NCI-H2107 (cell line): ENCODE results near the gene CREBBP.

Experiments
- DNase-seq: peaks from one replicate; lab custom pipeline; 2025; lab: John Stamatoyannopoulos, UW

Gene CREBBP

DNA sequence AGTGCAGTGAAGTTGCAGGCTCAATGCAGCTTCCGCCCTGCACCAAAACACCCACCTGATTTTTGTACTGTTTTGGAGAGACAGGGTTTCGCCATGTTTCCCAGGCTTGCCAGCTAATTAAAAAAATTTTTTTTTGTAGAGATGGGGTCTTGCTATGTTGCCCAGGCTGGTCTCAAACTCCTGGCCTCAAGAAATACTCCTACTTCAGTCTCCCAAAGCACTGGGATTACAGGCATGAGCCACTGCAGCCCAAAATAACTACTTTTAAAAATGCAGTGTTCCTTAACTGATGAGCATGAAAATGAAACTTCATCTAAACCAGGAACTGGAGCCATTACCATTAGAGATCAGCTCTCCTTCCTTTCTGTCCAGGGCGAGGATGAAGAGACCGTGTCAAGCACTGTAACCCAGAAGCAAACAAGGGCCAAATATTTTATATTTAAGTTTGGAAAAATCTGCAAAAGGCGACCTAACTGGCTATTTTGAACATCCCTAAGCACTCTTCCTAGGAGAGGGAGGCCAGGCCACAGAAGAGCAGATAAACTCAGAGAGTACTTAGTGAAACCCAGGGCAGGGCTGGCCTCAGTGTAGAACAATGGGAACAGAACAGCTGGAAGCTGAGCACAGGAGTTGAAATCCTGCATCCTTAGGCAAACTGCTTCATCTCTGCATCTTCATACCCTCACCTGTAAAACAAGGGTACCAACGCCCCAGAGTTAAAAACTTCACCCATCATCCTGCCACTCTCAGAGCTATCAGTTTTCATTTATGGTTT, 24.0 kb downstream of the CREBBP start:
- DNase-seq: no peak

DNA sequence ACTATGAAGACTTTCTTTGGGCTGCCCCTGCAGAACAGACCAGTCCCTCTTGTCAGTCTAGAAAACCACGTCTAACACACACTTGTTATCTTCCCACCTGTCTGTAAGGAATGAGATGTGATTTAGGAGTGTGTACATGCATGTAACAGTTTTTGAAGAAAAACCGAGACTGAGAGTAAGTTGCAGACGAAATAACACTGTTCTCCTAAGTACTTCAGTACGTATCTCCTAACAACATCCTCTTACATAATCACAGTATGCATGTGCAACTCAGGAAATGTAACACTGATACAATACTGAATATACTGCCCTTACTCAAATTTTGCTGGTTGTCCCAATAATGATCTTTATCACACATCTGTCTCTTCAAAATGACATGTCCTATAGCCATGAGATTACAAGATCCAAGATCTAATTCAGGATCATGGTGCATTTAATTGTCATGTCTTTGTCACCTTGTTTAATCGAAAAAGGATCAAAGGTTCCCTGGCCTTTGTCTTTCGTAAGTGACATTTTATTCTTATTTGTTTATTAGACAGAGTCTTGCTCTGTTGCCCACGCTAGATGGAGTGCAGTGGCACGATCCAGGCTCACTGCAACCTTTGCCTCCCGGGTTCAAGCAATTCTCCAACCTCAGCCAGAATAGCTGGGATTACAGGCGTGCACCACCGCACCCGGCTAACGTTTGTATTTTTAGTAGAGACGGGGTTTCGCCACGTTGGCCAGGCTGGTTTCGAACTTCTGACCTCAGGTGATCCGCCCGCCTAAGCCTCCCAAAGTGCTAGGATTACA, 25.6 kb downstream of the CREBBP start:
- DNase-seq: no peak

DNA sequence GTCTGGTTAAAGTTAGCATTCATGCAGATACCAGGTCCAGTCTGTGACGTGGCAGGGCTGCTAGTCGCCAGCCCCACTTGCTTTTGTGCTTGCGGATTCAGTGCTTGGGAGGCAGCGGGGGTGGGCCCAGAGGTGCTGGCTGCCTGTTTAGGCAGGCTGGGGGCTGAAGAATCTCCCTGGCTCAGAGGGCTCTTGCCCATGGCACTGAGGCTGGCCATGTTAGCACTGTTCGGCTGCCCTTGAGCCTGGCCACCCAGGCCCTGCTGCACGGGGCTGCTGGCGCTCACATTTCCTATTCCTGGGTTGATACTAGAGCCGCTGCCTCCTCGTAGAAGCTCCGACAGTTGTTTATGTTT, 30.0 kb downstream of the CREBBP start:
- no peak for DNase-seq

DNA sequence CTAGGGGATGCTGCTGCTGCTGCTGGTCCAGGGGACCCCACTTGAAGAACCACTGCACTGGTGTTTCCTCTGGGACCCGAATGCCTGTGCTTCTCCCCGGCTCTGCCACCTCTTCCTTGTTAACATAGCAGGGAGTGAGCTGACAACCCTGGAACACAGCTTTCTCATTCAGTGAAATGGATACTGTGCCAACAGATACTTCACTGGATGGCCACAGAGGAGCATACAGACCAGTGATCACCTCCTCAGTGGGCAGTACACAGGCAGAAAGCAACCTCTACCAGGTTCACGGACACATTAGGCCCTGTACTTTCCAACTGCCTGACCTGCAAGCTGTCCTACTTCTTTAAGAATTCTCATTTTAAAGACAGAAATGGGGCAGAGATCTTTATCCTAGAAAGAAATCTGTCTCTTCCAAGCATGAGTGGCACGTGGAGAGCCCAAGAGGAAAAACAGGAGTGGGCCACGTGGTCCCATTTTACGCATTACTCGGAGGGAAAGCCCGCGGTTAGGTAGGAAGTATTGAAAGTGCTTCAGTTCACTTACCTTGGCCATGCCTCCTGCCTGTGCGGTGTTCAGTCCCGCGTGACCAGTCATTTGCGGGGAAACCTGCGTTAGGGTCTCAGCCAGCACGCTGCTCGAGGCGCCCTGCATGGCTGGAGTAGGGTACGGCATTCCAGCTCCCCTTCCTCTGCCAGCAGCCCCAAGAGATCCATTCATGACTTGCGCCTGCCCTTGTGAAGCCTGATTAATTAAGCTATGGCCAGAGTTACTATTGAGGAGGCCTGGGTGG, 30.6 kb downstream of the CREBBP start:
- no peak for DNase-seq

DNA sequence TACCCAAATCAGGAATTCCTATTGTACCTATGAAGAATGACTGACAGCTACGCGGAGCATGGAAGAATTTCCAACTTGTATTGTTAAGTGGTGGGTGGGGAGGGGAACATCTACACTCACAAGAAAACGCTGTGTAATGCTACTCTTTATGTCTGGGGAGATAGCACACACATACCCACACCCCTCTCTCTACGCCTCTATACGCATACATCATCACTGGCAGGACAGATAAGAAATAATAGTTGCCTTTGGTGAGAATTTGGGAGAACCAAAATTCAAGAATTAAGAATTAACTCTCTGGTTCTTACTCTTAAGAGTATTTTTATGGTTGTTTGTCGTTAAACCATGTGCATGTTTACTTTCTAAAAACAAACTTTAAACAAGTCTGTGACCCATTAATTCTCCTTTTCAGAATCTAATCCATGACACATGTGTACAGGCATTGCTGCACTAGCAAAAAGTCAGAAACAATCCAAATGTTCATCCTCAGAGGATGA, 33.9 kb downstream of the CREBBP start:
- DNase-seq: no peak

DNA sequence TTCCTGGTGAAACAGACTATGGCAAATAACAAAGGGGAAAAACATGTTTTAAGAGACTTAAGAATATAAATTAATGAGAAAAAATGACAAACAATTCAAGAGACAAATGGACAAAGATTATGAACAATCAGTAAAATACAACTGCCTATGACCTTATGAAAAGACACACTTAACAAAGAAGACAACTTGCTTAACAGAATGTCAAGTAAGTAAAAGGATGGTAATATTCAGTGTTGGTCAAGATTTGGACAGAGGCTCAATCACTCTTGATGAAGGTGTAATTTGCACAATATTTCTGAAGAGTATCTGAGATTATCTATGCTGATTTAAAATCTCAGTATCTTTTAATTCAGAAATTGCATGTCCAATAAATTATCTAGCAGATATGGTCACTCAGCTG, 34.4 kb downstream of the CREBBP start:
- DNase-seq: no peak

DNA sequence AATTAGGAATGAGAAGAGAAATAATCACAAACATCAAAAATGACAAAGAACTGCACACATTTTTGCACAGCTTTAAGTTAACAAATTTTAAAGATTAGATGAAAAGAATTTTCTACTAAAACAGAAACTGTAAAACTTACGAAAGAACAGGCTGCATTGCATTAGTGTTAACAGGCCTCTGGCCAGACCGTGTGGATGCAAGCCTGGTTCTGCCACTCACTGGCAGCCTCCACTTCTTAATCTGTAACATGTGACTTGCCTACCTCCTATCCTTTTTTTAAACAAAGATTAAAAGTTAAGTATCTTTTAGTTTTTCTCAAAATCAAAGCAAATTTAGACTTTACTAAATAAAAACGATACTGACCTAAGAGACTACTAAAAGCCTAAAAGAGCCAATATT, 37.5 kb downstream of the CREBBP start:
- no peak for DNase-seq

DNA sequence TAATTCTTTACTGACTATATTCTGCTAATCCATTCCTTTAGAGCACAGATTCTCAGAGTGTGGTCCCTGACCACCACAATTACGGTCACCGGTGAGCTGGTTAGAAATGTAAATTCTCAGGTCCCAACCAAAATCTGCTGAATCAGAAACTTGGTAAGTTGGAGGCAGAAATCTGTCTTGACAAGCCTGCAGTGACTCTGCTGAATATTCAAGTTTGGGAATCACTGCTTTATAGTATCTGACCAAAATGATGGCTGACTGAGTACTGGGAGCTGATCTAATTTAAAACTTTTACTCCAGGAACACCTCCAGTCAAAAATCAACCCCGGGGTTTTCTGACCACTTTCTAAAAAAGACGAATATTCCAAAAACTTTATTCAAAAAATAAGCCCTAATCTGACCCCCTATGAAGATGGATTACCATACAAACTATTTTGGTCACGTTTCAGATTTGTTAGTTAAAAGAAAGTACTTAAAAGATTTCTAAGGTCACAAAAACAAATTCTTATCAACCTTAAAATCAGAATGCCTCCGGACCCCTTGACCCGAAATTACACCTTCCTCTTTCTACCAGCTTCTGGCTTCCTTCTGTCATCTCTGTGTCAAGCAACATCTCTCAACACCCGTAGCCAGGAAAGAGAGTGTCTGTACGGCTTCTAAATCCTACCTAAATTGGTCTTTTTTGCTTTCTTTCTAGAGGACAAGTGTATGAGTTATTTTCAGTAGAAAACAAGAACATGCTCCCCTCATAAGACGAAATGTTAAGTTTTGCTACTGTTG, 38.6 kb downstream of the CREBBP start:
- no peak for DNase-seq

DNA sequence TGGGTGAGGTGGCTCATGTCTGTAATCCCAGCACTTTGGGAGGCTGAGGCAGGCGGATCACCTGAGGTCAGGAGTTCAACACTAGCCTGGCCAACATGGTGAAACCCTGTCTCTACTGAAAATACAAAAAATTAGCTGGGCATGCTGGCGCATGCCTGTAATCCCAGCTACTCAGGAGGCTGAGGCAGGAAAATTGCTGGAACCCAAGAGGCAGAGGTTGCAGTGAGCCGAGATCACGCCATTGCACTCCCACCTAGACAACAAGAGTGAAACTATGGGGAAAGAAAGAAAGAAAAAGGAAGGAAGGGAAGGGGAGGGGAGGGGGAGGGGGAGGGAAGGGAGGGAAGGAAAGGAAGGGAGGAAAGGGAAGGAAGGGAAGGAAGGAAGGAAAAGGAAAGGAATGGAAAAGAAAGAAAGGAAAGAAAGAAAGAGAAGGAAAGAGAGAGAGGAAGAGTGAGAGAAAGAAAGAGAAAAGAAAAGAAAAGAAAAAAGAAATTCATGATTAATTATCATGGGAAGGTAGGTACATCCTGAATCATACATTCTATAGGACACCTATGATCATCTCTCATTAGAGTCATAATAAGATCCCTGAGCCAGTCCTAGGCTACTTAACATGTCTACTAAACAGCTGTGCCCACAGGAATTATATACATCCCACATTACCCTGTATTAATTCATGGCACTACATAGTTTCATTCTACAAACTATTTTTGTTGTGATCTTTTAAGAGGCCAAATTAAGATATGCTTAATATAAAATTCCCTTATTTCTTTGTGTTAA, 40.9 kb downstream of the CREBBP start:
- DNase-seq: no peak

DNA sequence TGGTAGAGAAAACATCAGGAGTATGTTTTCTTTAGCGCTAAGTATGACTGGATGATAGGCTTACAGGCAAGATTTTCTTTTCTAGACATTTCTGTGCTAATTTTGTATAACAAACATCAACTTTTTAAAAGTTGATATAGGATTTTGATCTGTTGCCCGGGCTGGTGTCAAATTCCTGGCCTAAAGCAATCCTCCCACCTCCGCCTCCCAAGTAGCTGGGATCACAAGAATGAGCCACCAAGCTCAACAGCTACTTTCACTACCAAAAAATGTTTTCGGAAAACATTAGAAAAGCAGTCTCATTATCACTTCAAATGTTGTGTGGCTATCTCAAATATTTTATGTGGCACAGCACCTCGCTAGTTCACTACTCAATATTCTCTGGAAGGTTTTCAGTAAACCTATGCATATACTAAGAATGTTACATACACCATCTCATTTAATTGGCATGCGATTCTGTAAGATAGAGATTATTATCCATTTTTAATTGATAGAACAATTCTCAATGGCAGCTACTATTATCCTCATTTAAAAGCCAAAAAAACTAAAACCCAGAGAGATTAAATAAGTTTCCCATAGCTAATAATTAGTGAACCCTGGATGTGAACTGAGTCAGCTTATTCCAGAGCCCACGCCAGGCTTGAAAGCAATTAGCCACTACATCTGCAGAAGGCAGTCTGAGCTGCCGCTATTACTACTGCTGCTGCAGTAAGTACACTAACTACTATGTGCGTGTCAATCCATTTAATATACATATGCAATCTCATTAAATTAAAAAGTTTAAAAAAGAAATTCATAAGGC, 41.7 kb downstream of the CREBBP start:
- DNase-seq: no peak

DNA sequence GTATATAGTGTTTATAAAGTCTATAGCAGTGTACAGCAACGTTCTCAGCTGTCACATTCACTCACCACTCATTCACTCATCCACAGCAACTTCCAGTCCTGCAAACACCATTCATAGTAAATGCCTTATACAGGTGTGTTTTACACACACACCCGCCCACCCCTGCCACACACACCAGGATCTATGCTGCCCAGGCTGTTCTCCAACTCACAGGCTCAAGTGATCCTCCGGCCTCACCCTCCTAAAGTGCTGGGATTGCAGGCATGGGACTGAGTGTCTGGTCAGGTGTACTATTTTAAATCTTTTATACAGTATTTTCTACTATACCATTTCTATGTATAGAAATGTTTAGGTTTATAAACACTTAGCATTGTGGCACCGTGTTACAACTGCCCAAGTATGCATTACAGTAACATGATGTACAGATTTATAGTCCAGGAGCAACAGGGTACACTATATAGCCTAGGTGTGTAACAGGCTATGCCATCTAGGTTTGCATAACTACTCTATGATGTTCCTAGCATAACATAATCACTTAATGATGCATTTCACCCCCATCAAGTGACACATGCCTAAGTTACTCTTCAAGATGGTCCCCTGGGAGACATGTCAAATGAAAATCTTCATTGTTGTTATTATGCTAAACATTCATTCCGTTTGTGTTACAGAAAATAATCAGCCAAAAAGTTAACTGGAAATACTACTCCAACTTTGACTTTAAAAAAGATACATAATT, 42.5 kb downstream of the CREBBP start:
- no peak for DNase-seq

DNA sequence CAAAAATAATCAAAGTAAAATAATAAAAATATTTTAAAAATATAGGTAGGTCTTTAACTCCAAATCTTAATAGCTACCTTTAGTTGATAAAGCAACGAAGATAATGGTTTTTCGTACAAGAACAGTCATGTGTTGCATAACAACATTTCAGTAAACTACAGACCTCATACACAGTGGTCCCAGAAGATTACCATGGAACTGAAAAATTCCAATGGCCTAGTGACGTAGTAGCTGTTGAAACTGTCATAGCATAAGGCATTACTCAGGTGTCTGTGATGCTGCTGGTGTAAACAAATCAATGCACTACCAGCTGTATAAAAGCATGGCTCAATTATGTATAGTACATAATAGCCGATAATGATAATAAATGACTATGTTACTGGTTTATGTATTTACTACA, 43.9 kb downstream of the CREBBP start:
- DNase-seq: no peak

DNA sequence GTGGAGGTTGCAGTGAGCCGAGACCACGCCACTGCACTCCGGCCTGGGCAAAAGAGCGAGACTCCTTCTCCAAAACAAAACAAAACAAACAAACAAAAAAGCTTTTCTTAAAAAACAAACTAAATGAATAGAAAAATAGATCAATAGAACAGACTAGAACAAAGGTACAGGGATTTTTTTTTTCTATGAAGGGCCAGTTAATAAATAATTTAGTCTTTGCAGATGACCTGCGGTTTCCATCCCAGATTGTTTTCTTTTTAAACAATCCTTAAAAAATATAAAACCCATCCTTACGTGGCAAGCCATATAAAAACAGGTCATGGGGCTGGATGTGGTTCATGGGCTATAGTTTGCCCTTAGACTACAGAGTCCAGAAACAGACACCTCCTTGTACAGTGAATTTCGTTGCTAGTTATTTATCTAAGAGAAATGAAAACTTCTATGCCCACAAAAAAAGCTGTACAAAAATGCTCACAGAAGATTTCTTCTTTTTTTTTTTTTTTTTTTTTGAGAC, 45.4 kb downstream of the CREBBP start:
- DNase-seq: no peak

DNA sequence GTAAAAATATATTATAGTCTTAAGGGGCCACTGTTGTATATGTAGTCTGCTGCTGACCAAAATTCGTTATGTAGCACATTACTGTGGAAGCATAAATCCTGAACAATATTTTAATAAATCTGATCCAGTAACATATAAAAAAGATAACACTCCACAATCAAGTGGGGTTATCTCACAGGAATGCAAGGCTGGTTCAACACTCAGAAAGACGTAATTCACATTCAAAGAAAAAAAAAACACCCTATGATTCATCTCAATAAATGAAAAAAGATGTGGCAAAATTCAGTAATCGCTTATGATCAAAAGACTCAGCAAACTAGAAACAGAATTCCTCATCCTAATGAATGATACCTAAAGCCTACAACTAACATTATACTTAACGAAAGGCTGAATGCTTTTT, 47.8 kb downstream of the CREBBP start:
- DNase-seq: no peak

DNA sequence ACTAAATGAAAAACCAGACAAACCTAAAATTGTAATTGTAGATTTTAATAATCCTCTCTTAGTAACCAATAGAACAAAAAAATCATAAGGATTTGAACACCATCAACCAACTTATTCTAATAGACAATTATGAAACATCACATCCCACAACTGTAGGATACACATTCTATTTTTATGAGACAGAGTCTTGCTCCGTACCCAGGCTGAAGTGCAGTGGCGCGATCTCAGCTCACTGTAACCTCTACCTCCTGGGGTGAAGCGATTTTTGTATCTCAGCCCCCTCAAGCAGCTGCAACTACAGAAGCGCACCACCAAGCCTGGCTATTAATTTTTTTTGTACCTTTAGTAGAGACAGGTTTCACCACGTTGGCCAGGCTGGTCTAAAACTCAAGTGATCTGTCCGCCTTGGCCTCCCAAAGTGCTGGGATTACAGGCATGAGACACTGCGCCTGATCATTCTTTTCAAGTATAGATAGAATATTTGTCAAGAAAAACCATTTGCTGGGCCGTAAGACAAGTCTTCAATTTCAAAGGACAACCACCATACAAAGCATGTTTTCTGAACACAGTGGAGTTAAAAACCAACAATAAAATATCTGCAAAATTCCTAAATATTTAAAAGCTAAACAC, 49.8 kb downstream of the CREBBP start:
- DNase-seq: no peak

DNA sequence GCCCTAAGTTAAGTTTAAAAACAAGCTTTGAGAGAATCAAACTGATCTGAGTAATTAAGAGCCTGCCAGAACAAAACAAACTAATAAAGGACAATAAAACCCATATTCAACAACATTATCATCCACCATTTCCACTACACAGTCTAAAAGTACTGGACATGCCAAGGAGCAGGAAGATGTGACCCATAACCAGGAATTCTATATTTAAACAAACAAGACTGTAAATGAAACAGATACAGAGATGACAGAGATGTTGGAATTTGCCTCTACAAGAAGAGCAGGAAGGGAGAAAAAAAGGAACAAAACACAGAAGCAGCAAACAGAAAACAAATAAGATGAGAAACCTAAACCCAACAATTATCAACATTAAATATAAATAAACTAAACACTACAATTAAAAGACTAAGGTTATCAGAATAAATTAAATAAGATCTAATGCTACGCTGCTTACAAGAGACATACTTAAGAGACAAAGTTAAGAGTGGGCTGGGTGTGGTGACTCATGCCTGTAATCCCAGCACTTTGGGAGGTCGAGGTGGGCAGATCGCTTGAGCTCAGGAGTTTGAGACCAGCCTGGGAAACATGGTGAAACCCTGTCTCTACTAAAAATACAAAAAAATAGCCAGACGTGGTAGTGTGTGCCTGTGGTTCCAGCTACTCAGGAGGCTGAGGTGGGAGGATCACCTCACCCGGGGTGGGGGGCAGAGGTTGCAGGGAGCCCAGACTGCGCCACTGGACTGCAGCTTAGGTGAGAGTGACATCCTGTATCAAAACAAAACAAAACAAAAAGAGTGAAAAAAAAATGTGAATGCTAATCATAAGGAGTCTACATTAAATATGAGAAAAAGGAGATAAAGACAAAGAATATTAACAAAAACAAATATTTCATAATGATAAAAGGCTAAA, 50.6 kb downstream of the CREBBP start:
- no peak for DNase-seq

DNA sequence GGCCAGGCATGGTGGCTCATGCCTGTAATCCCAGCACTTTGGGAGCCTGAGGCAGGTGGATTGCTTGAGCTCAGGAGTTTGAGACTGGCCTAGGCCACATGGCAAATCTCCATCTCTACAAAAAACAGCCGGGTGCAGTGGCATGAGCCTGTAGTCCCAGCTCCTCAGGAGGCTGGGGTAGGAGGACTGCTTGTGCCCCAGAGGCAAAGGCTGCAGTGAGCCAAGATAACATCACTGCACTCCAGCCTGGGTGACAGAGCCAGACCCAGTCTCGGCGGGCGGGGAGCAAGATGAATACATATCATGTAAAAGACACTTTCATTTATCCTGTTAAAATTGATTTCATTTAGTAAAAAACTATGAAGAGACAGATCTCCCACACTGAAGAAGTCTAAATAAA, 54.6 kb downstream of the CREBBP start:
- no peak for DNase-seq

DNA sequence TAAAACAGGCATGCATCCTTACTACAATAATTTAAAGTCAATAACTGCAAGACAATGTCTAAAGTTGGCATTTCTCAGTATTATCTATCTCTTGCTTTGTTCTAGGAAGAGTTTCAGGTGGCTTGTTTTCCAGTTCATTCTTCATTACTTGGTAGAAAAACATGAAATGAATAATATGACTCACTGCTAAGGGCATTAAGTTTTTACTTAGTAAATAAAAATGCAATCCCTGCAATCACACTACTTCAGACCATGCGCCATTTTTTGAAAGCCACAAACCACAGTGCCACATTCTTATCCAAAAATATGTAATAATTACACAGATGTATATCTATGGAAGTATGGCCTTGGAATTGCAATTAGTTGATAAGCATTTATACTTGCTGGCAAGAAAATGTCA, 55.4 kb downstream of the CREBBP start:
- DNase-seq: no peak
